Cortex of kidney (tissue), 1 donor: ENCODE data around the gene STK32B.

Experiments used
- DNase-seq: peaks from one replicate; lab custom pipeline; 2025; lab: John Stamatoyannopoulos, UW

The STK32B gene

GRCh38 chr4:5069901-5070300 is 18.6 kb downstream of the STK32B start:
- DNase-seq = no peak

GRCh38 chr4:5072948-5073347 is 21.7 kb downstream of the STK32B start:
- DNase-seq = no peak

- no peak for DNase-seq
Measured at GRCh38 chr4:5078009-5078408, 26.7 kb downstream of the STK32B start.

- no peak for DNase-seq
Measured at GRCh38 chr4:5079581-5079980, 28.3 kb downstream of the STK32B start.

GRCh38 chr4:5081441-5081999 is 30.2 kb downstream of the STK32B start:
- DNase-seq = no peak

- DNase-seq = no peak
Measured at GRCh38 chr4:5082376-5082775, 31.1 kb downstream of the STK32B start.

GRCh38 chr4:5084911-5085475 is 33.7 kb downstream of the STK32B start:
- DNase-seq = no peak

- no peak for DNase-seq
Measured at GRCh38 chr4:5086535-5086934, 35.3 kb downstream of the STK32B start.

- no peak for DNase-seq
Measured at GRCh38 chr4:5096261-5096660, 45.0 kb downstream of the STK32B start.

- no peak for DNase-seq
Measured at GRCh38 chr4:5098176-5098575, 46.9 kb downstream of the STK32B start.

GRCh38 chr4:5100336-5100735 is 49.1 kb downstream of the STK32B start:
- no peak for DNase-seq

- no peak for DNase-seq
Measured at GRCh38 chr4:5100986-5101385, 49.7 kb downstream of the STK32B start.

- DNase-seq = no peak
Measured at GRCh38 chr4:5101571-5101970, 50.3 kb downstream of the STK32B start.

- DNase-seq = no peak
Measured at GRCh38 chr4:5110901-5111300, 59.6 kb downstream of the STK32B start.

- DNase-seq = no peak
Measured at GRCh38 chr4:5112333-5113095, 61.2 kb downstream of the STK32B start.

GRCh38 chr4:5114950-5115349 is 63.7 kb downstream of the STK32B start:
- no peak for DNase-seq

GRCh38 chr4:5118091-5118786 is 67.0 kb downstream of the STK32B start:
- DNase-seq = no peak

GRCh38 chr4:5118994-5119835 is 67.9 kb downstream of the STK32B start:
- no peak for DNase-seq

- DNase-seq = no peak
Measured at GRCh38 chr4:5120067-5120466, 68.8 kb downstream of the STK32B start.

GRCh38 chr4:5120468-5120867 is 69.2 kb downstream of the STK32B start:
- DNase-seq = no peak

GRCh38 chr4:5122114-5122513 is 70.8 kb downstream of the STK32B start:
- no peak for DNase-seq

GRCh38 chr4:5124876-5125275 is 73.6 kb downstream of the STK32B start:
- DNase-seq = no peak
